K562 (cell line): ENCODE data around the gene EPHA4. TPM values are rescaled to one million over a fixed set of nuclear protein-coding genes. Genes with fewer than 3 reads are reported as not detected.

Experiments
- ATAC-seq: fragments of 200-7000 bp; cut with Tn5 transposase; 3 replicates; pipeline ENCODE4 v1.9.1; 2020; ENCODE audit warnings: moderate library complexity
- BruUV-seq: library from RNA; stranded (reverse); fragments of 400-500 nt; replicated peaks from 2 replicates; lab custom pipeline; 2021; lab: Mats Ljungman, UMichigan
- CTCF ChIA-PET: fragments of 300-600 bp; formaldehyde crosslinking; extraction: SDS; loops from one replicate; lab custom pipeline; 2021; ENCODE audit warnings: low intra/inter-chr PET ratio; lab: Yijun Ruan, JAX
- POLR2A ChIA-PET: fragments of 300-600, 350-650 bp; sonication (Branson Sonifier 250); formaldehyde crosslinking; extraction: SDS; loops from one replicate; lab custom pipeline; 2021; ENCODE audit warnings: antibody characterized with exemption, inconsistent platforms; lab: Yijun Ruan, JAX
- DNase-seq, 4 experiments: peaks; one replicate each; pipeline versions ENCODE4 v3.0.0 to v3.0.0-alpha.2; 2011 to 2018; ENCODE audit warnings: low spot score in 3 of 4, mixed read lengths in 3 of 4; ENCODE audit errors: extremely low read depth in 1 of 4
- FAIRE-seq: peaks from 2 replicates; lab custom pipeline; 2011; peaks lifted over from hg19 to GRCh38; lab: Jason Lieb, UNC
- H2AFZ ChIP-seq: 2 replicates; pipeline ENCODE4 v1.6.0; 2011; ENCODE audit warnings: low read depth, low read length, control low read depth, inconsistent platforms
- H3K27ac ChIP-seq: fragments of 200-600 bp; 3 replicates; pipeline ENCODE4 v1.8.0; 2011; ENCODE audit warnings: low read depth, mild to moderate bottlenecking, control low read depth, inconsistent platforms, low read length, moderate library complexity, mixed read lengths; ENCODE audit errors: extremely low read depth
- H3K27me3 ChIP-seq, 2 experiments: fragments of 300-600 bp in 1 of 2; 2 replicates in 1 of 2; 3 replicates in 1 of 2; pipeline versions ENCODE4 v1.6.0 to v1.8.0; 2011; ENCODE audit warnings: inconsistent platforms in 2 of 2, low read length in 2 of 2, mild to moderate bottlenecking in 1 of 2, mixed read lengths in 1 of 2, moderate library complexity in 1 of 2; ENCODE audit not compliant: control insufficient read depth in 2 of 2, insufficient read depth in 2 of 2
- H3K36me3 ChIP-seq: fragments of 300-600 bp; 3 replicates; pipeline ENCODE4 v1.8.0; 2011; ENCODE audit warnings: mild to moderate bottlenecking, low read length, inconsistent platforms; ENCODE audit not compliant: control insufficient read depth, insufficient read depth
- H3K4me1 ChIP-seq, 2 experiments: fragments of 200-600 bp in 1 of 2; replicated peaks in 1 of 2; 2 replicates in 1 of 2; 3 replicates in 1 of 2; pipeline versions ENCODE4 v1.5.1 to v1.8.0; 2011; ENCODE audit warnings: inconsistent platforms in 2 of 2, low read length in 2 of 2, mild to moderate bottlenecking in 1 of 2, mixed read lengths in 1 of 2, moderate library complexity in 1 of 2; ENCODE audit not compliant: control insufficient read depth in 2 of 2, insufficient read depth in 2 of 2
- H3K4me2 ChIP-seq: 2 replicates; pipeline ENCODE4 v1.6.1; 2011; ENCODE audit warnings: low read length, control low read depth, inconsistent platforms, mixed read lengths; ENCODE audit not compliant: insufficient read depth
- H3K4me3 ChIP-seq: fragments of 200-600 bp; sonication (generic), shearing (Covaris generic); 2 replicates; pipeline ENCODE4 v1.5.1; 2016; ENCODE audit warnings: control low read depth, inconsistent platforms
- H3K79me2 ChIP-seq: fragments of 200-600 bp; 3 replicates; pipeline ENCODE4 v1.8.0; 2011; ENCODE audit warnings: low read length, inconsistent platforms; ENCODE audit not compliant: control insufficient read depth, insufficient read depth
- H3K9ac ChIP-seq, 2 experiments: 2 replicates each; pipeline versions ENCODE4 v1.6.0 to v1.6.1; 2011; ENCODE audit warnings: low read depth in 2 of 2, low read length in 2 of 2, control low read depth in 1 of 2, inconsistent platforms in 1 of 2, mild to moderate bottlenecking in 1 of 2, mixed read lengths in 1 of 2; ENCODE audit not compliant: insufficient read depth in 1 of 2
- H3K9me1 ChIP-seq: one replicate; pipeline ENCODE4 v1.6.0; 2011; ENCODE audit warnings: inconsistent platforms, mild to moderate bottlenecking, low read length, moderate library complexity; ENCODE audit not compliant: control insufficient read depth, insufficient read depth
- H3K9me3 ChIP-seq: replicated peaks from 2 replicates; pipeline ENCODE4 v1.5.1; 2011; ENCODE audit warnings: low read depth, low read length, inconsistent platforms; ENCODE audit not compliant: control insufficient read depth, insufficient read depth
- H4K20me1 ChIP-seq: replicated peaks from 2 replicates; pipeline ENCODE4 v1.6.1; 2011; ENCODE audit warnings: low read length, inconsistent platforms, mixed read lengths; ENCODE audit not compliant: control insufficient read depth, insufficient read depth
- BHLHE40 ChIP-seq: IDR thresholded peaks from 2 replicates; pipeline ENCODE4 v1.6.1; 2011; ENCODE audit warnings: low read length, improper control_type of control experiment
- ZNF785 ChIP-seq: fragments of 250-450 bp; sonication (Bioruptor Pico); IDR thresholded peaks from 2 replicates; pipeline ENCODE4 v1.4.0; 2020; ENCODE audit warnings: mild to moderate bottlenecking
- WGBS: fragments of 100-300 bp; shearing (Covaris generic); methylation state at CpG from one replicate; pipeline ENCODE4 v1.1.6; 2016; ENCODE audit warnings: low coverage, mixed read lengths; ENCODE audit not compliant: insufficient coverage; ENCODE audit errors: missing lambda C conversion rate; 5-methylcytosine and 5-hydroxymethylcytosine counted together
- in situ Hi-C: fragments of 300-500 bp; cut with MboI; formaldehyde crosslinking; loops from 4 replicates; pipeline ENCODE4 v1.15.0; 2018; ENCODE audit warnings: inconsistent platforms, mixed read lengths
- intact Hi-C: fragments of 100-400 bp; cut with micrococcal nuclease; formaldehyde crosslinking; loops from 2 replicates; pipeline ENCODE4 v1.14.2; 2022
- polyA plus RNA-seq, 8 experiments: library from polyadenylated mRNA; depleted of rRNA in 4 of 8; stranded (reverse) in 5 of 8; unstranded in 3 of 8; fragments of >200 nt; fragmentation: Nextera tagmentation in 2 of 8; fragmentation: Illumina TruSeq in 1 of 8; extraction: Ambion mirVana in 2 of 8; extraction: Trizol in 1 of 8; gene quantifications; 2 replicates each; pipeline versions ENCODE4 v1.2.1 to v1.2.3, GENCODE V29; 2011 to 2014; ENCODE audit warnings: inconsistent platforms in 1 of 8, missing spikeins in 1 of 8
- total RNA-seq, 7 experiments: library from RNA; depleted of rRNA in 6 of 7; stranded (reverse); fragments of >200 nt in 6 of 7; fragmentation: Illumina TruSeq in 2 of 7; extraction: Trizol in 2 of 7; gene quantifications; 2 replicates each; pipeline versions ENCODE4 v1.2.1 to v1.2.3, GENCODE V29; 2011 to 2021; ENCODE audit warnings: low replicate concordance in 1 of 7
- TF ChIP-seq, protein P1 (sequence below): fragments of 450-650 bp; IDR thresholded peaks from 2 replicates; pipeline ENCODE4 v1.7.1; 2018; ENCODE audit warnings: mild to moderate bottlenecking, low read depth; ENCODE audit not compliant: partially characterized antibody

EPHA4 gene
- total and polyA plus RNA-seq, 9 of the 15 experiments (the other 6 are each of a cell fraction or from before 2014, with no cell fraction given) = 0.07 to 0.09 (median 0.07) TPM; not detected in 6

DNA sequence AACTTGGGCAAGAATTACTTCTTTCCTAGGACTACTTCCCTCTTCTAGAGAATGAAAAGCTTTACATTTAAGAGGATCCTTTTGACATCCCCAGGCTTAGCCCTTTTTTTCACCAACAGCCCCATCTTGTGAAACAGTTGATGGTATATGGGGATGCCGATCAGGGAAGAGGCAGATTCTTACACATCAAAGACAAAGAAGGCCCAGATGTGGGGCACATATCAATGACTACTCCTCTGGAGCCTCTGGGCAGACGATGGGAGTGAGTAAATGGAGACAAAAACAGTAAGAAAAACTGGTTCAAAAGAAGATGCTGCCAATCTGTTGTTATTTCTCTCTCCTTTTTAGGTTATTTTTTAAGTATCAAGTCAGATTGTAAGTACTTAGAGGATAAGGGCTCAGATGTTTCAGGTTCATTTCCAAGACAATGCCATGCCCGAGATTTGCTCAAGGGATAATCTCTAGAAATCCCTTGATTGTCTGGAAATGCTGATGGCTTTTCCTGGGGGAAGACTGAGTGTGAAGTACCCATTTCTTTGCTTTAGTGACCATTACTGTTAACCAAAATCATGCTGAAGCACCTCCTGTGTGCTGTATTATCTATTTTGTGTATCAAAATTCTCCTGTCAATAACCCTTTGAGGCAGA is 117.5 kb downstream of the EPHA4 start (continued):
- TF ChIP-seq ZNF785 (CRISPR knock-in tag) = no peak

DNA sequence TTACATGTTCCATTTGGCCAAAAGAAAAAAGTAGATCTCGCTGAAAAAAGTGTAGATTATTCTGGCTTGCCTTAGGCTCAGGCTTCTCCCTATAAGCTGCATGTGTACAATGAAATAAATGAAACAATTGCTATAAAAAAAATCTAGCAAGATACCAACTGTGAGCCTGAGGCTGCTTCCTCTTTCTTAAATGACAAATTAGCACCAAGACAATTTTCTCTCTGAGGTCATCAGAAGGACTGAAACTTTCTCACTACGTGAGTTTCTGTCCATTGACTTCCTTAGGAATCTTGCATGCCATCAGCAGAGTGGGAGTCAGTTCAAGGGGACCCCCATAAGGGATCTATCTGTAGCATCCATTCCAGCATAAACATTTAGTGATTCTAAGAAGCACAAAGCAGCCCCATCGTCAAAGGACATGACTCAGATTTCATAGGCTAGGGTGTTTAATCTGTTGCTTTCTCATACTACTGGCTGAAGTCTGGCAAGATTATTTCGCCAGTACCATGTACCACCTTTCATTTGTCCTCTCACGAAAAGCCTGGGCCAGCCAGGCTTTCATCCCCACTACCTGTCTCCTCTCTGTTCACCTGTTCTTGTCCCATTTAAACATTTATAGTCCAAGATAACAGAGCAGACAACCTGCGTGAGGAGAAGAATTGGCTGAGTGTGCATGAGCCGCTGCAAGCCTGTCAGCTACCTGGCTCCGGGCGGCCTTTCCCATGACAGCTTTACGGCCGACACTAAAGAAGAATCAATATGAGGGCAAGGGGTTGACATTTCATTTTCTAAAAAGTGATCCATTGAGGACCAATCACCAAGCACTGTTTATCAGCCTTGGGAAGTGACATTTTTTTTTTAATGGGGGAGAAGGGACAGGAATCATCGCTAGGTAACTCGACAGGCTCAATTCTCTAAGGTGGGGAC is 120.0 kb downstream of the EPHA4 start:
- Histone ChIP-seq H3K27ac (no peak overlapping the region), H3K79me2 (no peaks in the 10 kb centered on the region), H3K9me1 (no peaks in the 10 kb centered on the region), H2AFZ (no peak overlapping the region), H3K4me3 (no peak overlapping the region), H4K20me1 (no peaks in the 10 kb centered on the region), H3K27me3 (no peaks in the 10 kb centered on the region), H3K9me3 (no peaks in the 10 kb centered on the region), H3K9ac (no peak overlapping the region), H3K36me3 (no peaks in the 10 kb centered on the region), H3K4me1 (no peaks in the 10 kb centered on the region), H3K4me2 (no peak overlapping the region)
- no peak for FAIRE-seq
- DNase-seq = no peak
- no peak for TF ChIP-seq BHLHE40
- TF ChIP-seq, protein P1, sequence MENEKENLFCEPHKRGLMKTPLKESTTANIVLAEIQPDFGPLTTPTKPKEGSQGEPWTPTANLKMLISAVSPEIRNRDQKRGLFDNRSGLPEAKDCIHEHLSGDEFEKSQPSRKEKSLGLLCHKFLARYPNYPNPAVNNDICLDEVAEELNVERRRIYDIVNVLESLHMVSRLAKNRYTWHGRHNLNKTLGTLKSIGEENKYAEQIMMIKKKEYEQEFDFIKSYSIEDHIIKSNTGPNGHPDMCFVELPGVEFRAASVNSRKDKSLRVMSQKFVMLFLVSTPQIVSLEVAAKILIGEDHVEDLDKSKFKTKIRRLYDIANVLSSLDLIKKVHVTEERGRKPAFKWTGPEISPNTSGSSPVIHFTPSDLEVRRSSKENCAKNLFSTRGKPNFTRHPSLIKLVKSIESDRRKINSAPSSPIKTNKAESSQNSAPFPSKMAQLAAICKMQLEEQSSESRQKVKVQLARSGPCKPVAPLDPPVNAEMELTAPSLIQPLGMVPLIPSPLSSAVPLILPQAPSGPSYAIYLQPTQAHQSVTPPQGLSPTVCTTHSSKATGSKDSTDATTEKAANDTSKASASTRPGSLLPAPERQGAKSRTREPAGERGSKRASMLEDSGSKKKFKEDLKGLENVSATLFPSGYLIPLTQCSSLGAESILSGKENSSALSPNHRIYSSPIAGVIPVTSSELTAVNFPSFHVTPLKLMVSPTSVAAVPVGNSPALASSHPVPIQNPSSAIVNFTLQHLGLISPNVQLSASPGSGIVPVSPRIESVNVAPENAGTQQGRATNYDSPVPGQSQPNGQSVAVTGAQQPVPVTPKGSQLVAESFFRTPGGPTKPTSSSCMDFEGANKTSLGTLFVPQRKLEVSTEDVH = no peak
- WGBS = 1% methylated on average over 13 of the region's 13 CpGs
- in situ Hi-C loops = no loop called here
- no peak for ATAC-seq
- no TSS peak for BruUV-seq
- CTCF ChIA-PET = no interaction called here
- intact Hi-C loops = no loop called here
- POLR2A ChIA-PET = no interaction called here
